Sigmoid colon (tissue), 4 donors: ENCODE results near the gene NSUN6.

ENCODE experiments used
- EP300 ChIP-seq, 4 donors: sonication (generic); formaldehyde crosslinking; IDR thresholded peaks; one replicate each; pipeline ENCODE4 v1.6.1; 2017; ENCODE audit warnings: antibody characterized with exemption in 4 of 4
- POLR2A ChIP-seq, 2 donors: fragments of 450-650 bp; IDR thresholded peaks; one replicate each; pipeline ENCODE4 v1.6.1; 2016; ENCODE audit warnings: antibody characterized with exemption in 2 of 2, mild to moderate bottlenecking in 2 of 2, moderate library complexity in 2 of 2
- POLR2AphosphoS5 ChIP-seq, 4 donors: sonication (generic); formaldehyde crosslinking; IDR thresholded peaks; one replicate each; pipeline ENCODE4 v1.6.1; 2017; ENCODE audit warnings: antibody characterized with exemption in 4 of 4
- TF ChIP-seq, protein P1 (sequence below), 4 experiments: fragments of 450-650 bp in 3 of 4; fragments of 200-600 bp in 1 of 4; IDR thresholded peaks; one replicate each; pipeline ENCODE4 v1.5.1; 2016 to 2019; ENCODE audit warnings: antibody characterized with exemption in 4 of 4, mild to moderate bottlenecking in 3 of 4, moderate library complexity in 2 of 4

DNA sequence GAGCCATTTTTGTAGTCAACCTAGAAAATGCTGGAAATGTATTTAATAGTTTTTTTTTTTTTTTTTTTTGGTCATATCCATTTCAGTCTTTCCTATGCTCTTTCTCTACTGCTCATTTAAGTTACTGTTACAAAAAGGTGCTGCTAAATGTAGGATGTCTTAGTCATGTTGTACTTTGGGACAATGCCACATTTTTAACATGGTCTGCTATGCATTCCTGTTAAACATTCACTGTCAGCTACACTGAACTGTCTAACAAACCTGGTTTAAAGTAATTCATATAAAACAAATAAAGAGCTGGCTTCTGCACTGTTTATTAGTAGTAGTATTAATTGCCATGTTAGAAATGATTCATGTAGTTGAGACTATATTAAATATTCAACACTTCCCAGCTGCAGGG, 108.6 kb downstream of the NSUN6 start:
- no peak for TF ChIP-seq POLR2A (IDR thresholded peaks at IDR 0.05)
- TF ChIP-seq, protein P1, sequence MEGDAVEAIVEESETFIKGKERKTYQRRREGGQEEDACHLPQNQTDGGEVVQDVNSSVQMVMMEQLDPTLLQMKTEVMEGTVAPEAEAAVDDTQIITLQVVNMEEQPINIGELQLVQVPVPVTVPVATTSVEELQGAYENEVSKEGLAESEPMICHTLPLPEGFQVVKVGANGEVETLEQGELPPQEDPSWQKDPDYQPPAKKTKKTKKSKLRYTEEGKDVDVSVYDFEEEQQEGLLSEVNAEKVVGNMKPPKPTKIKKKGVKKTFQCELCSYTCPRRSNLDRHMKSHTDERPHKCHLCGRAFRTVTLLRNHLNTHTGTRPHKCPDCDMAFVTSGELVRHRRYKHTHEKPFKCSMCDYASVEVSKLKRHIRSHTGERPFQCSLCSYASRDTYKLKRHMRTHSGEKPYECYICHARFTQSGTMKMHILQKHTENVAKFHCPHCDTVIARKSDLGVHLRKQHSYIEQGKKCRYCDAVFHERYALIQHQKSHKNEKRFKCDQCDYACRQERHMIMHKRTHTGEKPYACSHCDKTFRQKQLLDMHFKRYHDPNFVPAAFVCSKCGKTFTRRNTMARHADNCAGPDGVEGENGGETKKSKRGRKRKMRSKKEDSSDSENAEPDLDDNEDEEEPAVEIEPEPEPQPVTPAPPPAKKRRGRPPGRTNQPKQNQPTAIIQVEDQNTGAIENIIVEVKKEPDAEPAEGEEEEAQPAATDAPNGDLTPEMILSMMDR (IDR thresholded peaks at IDR 0.05) = no peak
- peak in 3 of 4 donors; percentile 26 to 28 (median 28) for TF ChIP-seq POLR2AphosphoS5 (IDR thresholded peaks at IDR 0.05)
- no peak for TF ChIP-seq EP300 (IDR thresholded peaks at IDR 0.05)
